ENCODE results near the gene IKZF3.

The IKZF3 gene

GRCh38 chr17:39841134-39841683 is 22.9 kb downstream of the IKZF3 start:
- Mint-ChIP-seq H3K36me3 (ENCODE audit: low read depth) (peaks cover 93% of the 10 kb centered on the region), H3K4me3 (no peak overlapping the region), H3K4me1 (ENCODE audit: low read depth) (peaks cover 57% of the 10 kb centered on the region), H3K27me3 (no peaks in the 10 kb centered on the region), H3K9me3 (peaks cover 14% of the 10 kb centered on the region), H3K27ac (peak overlapping the region; percentile 70)
- DNase-seq = no peak

GRCh38 chr17:39838784-39839183 is 25.3 kb downstream of the IKZF3 start:
- Mint-ChIP-seq H3K36me3 (ENCODE audit: low read depth) (peaks cover 98% of the 10 kb centered on the region), H3K27ac (no peak overlapping the region), H3K27me3 (no peaks in the 10 kb centered on the region), H3K9me3 (peaks cover 19% of the 10 kb centered on the region), H3K4me3 (no peak overlapping the region), H3K4me1 (ENCODE audit: low read depth) (peaks cover 60% of the 10 kb centered on the region)
- DNase-seq = no peak

GRCh38 chr17:39838057-39838456 is 26.1 kb downstream of the IKZF3 start:
- no peaks in the 10 kb centered on the region for H3K27me3 Mint-ChIP-seq
- H3K9me3 Mint-ChIP-seq = peaks cover 19% of the 10 kb centered on the region
- peak overlapping the region; percentile 67 for H3K27ac Mint-ChIP-seq
- no peak for DNase-seq
- H3K36me3 Mint-ChIP-seq (ENCODE audit: low read depth) = peaks cover 93% of the 10 kb centered on the region
- no peak overlapping the region for H3K4me3 Mint-ChIP-seq
- peaks cover 57% of the 10 kb centered on the region for H3K4me1 Mint-ChIP-seq (ENCODE audit: low read depth)

GRCh38 chr17:39836117-39836516 is 28.0 kb downstream of the IKZF3 start:
- Mint-ChIP-seq H3K9me3 (peaks cover 19% of the 10 kb centered on the region), H3K36me3 (ENCODE audit: low read depth) (peaks cover 90% of the 10 kb centered on the region), H3K4me1 (ENCODE audit: low read depth) (peaks cover 53% of the 10 kb centered on the region), H3K4me3 (no peak overlapping the region), H3K27ac (peak overlapping the region; percentile 46), H3K27me3 (no peaks in the 10 kb centered on the region)
- DNase-seq = no peak

GRCh38 chr17:39835038-39835786 is 28.9 kb downstream of the IKZF3 start:
- no peaks in the 10 kb centered on the region for H3K27me3 Mint-ChIP-seq
- peaks cover 89% of the 10 kb centered on the region for H3K36me3 Mint-ChIP-seq (ENCODE audit: low read depth)
- peak overlapping the region; percentile 64 for H3K27ac Mint-ChIP-seq
- peaks cover 53% of the 10 kb centered on the region for H3K4me1 Mint-ChIP-seq (ENCODE audit: low read depth)
- DNase-seq = no peak
- no peak overlapping the region for H3K4me3 Mint-ChIP-seq
- H3K9me3 Mint-ChIP-seq = peaks cover 19% of the 10 kb centered on the region

- peaks cover 16% of the 10 kb centered on the region for H3K9me3 Mint-ChIP-seq
- peaks cover 89% of the 10 kb centered on the region for H3K36me3 Mint-ChIP-seq (ENCODE audit: low read depth)
- peaks cover 55% of the 10 kb centered on the region for H3K4me1 Mint-ChIP-seq (ENCODE audit: low read depth)
- H3K27me3 Mint-ChIP-seq = no peaks in the 10 kb centered on the region
- DNase-seq = no peak
- H3K27ac Mint-ChIP-seq = peak overlapping the region; percentile 64
- no peak overlapping the region for H3K4me3 Mint-ChIP-seq
Measured at GRCh38 chr17:39834017-39834416, 30.1 kb downstream of the IKZF3 start.

GRCh38 chr17:39831588-39831987 is 32.5 kb downstream of the IKZF3 start:
- DNase-seq = no peak
- Mint-ChIP-seq H3K4me1 (ENCODE audit: low read depth) (peaks cover 68% of the 10 kb centered on the region), H3K9me3 (peaks cover 6% of the 10 kb centered on the region), H3K36me3 (ENCODE audit: low read depth) (peaks cover 90% of the 10 kb centered on the region), H3K4me3 (no peak overlapping the region), H3K27ac (no peak overlapping the region), H3K27me3 (no peaks in the 10 kb centered on the region)

- Mint-ChIP-seq H3K9me3 (peaks cover 25% of the 10 kb centered on the region), H3K4me3 (no peak overlapping the region), H3K27me3 (no peaks in the 10 kb centered on the region), H3K4me1 (ENCODE audit: low read depth) (peaks cover 51% of the 10 kb centered on the region), H3K36me3 (ENCODE audit: low read depth) (peaks cover 94% of the 10 kb centered on the region), H3K27ac (peak overlapping the region; percentile 58)
- no peak for DNase-seq
Measured at GRCh38 chr17:39828443-39828842, 35.7 kb downstream of the IKZF3 start.

- no peaks in the 10 kb centered on the region for H3K27me3 Mint-ChIP-seq
- no peak for DNase-seq
- H3K36me3 Mint-ChIP-seq (ENCODE audit: low read depth) = peaks cover 98% of the 10 kb centered on the region
- H3K4me3 Mint-ChIP-seq = no peak overlapping the region
- peaks cover 37% of the 10 kb centered on the region for H3K9me3 Mint-ChIP-seq
- H3K4me1 Mint-ChIP-seq (ENCODE audit: low read depth) = peaks cover 53% of the 10 kb centered on the region
- peak overlapping the region; percentile 81 for H3K27ac Mint-ChIP-seq
Measured at GRCh38 chr17:39826334-39826733, 37.8 kb downstream of the IKZF3 start.

- Mint-ChIP-seq H3K27ac (no peak overlapping the region), H3K4me3 (no peak overlapping the region), H3K27me3 (no peaks in the 10 kb centered on the region), H3K9me3 (peaks cover 37% of the 10 kb centered on the region), H3K36me3 (ENCODE audit: low read depth) (peaks cover 99% of the 10 kb centered on the region), H3K4me1 (ENCODE audit: low read depth) (peaks cover 67% of the 10 kb centered on the region)
- no peak for DNase-seq
Measured at GRCh38 chr17:39823407-39824054, 40.6 kb downstream of the IKZF3 start.

GRCh38 chr17:39822051-39822451 is 42.1 kb downstream of the IKZF3 start:
- peaks cover 66% of the 10 kb centered on the region for H3K4me1 Mint-ChIP-seq (ENCODE audit: low read depth)
- peaks cover 37% of the 10 kb centered on the region for H3K9me3 Mint-ChIP-seq
- H3K4me3 Mint-ChIP-seq = no peak overlapping the region
- H3K27ac Mint-ChIP-seq = peak overlapping the region; percentile 72
- H3K36me3 Mint-ChIP-seq (ENCODE audit: low read depth) = peaks cover 98% of the 10 kb centered on the region
- H3K27me3 Mint-ChIP-seq = no peaks in the 10 kb centered on the region
- DNase-seq = no peak

- H3K27ac Mint-ChIP-seq = peak overlapping the region; percentile 72
- peaks cover 97% of the 10 kb centered on the region for H3K36me3 Mint-ChIP-seq (ENCODE audit: low read depth)
- peaks cover 31% of the 10 kb centered on the region for H3K9me3 Mint-ChIP-seq
- no peaks in the 10 kb centered on the region for H3K27me3 Mint-ChIP-seq
- no peak for DNase-seq
- peaks cover 61% of the 10 kb centered on the region for H3K4me1 Mint-ChIP-seq (ENCODE audit: low read depth)
- H3K4me3 Mint-ChIP-seq = no peak overlapping the region
Measured at GRCh38 chr17:39820987-39821386, 43.1 kb downstream of the IKZF3 start.

- Mint-ChIP-seq H3K27me3 (no peaks in the 10 kb centered on the region), H3K9me3 (peaks cover 30% of the 10 kb centered on the region), H3K36me3 (ENCODE audit: low read depth) (peaks cover 97% of the 10 kb centered on the region), H3K27ac (peak overlapping the region; percentile 72), H3K4me1 (ENCODE audit: low read depth) (peaks cover 64% of the 10 kb centered on the region), H3K4me3 (no peak overlapping the region)
- DNase-seq = no peak
Measured at GRCh38 chr17:39820541-39820940, 43.6 kb downstream of the IKZF3 start.

GRCh38 chr17:39818358-39819000 is 45.6 kb downstream of the IKZF3 start:
- no peak for DNase-seq
- Mint-ChIP-seq H3K4me3 (peak overlapping the region; percentile 5), H3K27ac (peak overlapping the region; percentile 72), H3K4me1 (ENCODE audit: low read depth) (peaks cover 84% of the 10 kb centered on the region), H3K9me3 (peaks cover 11% of the 10 kb centered on the region), H3K36me3 (ENCODE audit: low read depth) (peaks cover 97% of the 10 kb centered on the region), H3K27me3 (no peaks in the 10 kb centered on the region)
